ENCODE measurements around the gene PICALM. TPM values are rescaled to one million over a fixed set of nuclear protein-coding genes. Genes with fewer than 3 reads are reported as not detected.
"Not testable (repeated sequence)": the region's sequence is repeated elsewhere in the genome, so short reads cannot be mapped to it uniquely, and the experiment has no call there.

Gene PICALM
- polyA plus RNA-seq, 5 donors, result 136 to 217 (median 184) TPM

DNA sequence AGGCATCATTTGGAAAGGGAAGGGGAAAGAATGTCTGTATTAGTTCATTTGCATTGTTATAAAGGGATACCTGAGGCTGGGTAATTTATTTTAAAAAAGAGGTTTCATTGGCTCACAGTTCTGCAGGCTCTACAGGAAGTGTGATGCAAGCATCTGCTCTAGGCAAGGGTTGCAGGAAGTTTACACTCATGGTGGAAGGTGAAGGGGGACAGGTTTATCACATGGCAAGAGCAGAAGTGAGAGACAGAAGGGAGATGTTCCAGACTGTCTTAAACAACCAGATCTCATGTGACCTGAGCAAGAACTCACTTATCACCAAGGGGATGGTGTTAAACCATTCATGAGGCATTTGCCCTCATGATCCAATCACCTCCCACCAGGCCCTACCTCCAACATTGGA lies 123.1 kb downstream of the PICALM start:
- no peak for DNase-seq

DNA sequence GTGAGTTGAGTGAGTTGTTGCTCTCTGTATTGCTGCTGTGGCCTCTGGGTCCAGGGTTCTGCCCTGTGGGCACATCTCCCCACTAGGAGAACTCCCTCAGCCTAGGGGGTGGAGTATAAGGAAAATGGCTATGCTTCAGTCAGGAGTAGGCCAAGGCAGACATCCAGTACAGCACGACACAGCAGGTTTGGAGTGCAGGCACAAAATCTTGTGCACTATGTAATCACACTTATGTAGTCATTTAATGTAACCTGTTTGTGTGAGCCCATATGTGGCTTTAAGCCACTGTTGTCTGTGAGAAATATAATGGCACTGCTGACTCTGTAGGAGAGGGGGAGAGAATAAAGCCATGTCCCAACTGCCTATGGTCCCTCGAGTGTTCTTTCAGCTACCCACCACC lies 123.6 kb downstream of the PICALM start:
- DNase-seq, result no peak

DNA sequence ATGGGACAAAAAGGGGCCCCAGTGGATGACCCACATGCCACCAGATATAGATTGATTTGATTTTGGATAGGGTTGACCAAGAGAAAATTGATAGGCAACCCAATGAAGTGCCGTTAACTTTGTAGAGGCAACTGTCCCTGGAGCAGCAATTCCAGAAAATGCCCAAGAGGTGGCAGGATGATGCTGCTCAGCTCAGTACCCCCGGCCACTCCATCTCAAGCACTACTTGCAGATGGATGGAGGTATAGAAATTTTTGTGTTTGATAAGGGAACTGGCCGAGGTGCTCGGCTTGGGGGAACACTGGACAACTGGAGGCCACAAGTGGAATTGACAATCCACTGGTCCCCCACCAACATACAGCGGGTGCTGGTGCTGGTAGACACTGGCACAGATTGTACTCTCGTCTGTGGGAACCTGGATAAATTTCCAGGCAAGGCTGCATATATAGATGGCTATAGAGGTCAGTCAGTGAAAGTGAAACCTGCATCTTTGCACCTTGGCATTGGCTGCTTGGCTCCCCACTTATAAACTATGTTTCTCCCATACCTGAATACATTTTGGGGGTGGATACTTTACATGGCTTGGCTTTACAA lies 127.4 kb downstream of the PICALM start:
- DNase-seq, result peak in 1 of 2 donors; percentile 48

DNA sequence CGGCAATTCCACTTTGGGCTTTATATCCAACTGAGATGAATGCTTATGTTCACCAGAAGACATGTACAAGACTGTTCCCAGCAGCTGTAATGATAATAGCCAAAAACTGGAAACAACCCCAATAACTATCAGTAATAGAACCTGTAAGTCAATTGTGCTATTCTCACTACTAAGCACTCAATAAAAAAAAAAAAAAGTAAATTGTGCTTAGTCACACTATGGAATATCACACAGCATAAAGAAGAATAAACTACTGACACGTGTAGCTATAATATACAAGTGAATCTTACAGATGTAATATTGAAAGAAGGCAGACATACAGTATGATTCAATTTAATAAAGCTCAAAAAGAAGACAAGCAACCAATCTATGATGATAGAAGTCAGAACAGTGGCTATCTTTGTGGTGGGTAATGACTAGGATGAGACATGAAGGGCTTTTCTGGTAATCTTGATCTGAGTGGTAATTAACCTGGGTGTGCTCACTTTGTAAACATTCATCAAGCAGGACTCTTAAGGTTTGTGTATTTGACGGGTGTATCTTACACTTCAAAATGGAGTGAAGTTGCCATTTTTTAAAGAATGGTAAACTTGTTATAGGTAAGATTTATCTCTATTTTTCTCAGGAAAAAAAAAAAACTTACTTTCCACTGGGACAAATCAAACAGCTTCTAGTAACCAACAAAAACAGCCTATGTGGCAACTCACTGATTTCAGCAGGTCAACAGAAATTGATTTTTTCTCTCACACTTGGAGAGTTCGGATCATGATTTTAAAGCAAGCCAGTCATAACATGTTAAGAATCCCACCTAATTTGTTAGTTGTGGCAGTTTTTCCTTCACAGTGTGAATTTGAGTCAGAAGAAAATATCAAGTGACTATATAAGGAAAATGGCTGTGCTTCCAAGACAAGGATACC lies 129.5 kb downstream of the PICALM start:
- no peak for DNase-seq

DNA sequence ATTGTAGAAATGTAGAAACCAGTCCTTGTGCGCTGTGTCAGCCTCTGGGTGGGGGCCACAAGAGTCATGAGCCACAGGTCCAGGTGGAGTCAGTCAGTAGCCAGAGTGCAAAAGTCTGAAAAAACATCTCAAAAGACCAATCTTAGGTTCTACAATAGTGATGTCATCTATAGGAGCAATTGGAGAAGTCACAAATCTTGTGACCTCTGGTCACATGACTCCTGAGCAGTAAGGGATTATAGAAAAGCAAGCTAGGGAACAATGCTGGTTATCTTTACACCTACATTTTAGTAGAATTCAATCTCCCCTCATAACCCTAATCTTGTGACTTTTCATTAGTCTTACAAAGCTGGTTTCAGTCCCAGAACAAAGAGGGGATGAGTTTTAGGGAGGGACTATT lies 131.0 kb downstream of the PICALM start:
- no peak for DNase-seq

DNA sequence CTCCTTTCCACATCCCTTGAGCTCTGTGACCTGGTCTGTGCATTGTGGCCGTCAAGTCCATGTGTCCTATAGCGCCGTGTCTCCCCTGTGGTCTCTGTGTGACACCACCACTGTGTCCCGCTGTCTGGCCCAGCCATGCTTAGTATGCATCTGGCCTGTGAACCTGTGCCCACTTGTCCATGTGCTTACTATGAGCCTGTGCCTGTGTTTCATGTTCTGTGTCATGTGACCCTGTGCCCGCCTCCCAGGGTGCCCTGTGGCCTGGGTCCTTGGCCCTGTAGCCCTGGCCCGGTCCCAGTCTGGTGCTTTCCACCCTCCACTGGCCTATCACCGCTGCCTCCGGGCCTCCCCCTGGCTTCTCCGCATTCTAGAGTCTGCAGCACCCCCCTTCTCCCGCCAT lies 133.1 kb downstream of the PICALM start:
- DNase-seq, result no peak

DNA sequence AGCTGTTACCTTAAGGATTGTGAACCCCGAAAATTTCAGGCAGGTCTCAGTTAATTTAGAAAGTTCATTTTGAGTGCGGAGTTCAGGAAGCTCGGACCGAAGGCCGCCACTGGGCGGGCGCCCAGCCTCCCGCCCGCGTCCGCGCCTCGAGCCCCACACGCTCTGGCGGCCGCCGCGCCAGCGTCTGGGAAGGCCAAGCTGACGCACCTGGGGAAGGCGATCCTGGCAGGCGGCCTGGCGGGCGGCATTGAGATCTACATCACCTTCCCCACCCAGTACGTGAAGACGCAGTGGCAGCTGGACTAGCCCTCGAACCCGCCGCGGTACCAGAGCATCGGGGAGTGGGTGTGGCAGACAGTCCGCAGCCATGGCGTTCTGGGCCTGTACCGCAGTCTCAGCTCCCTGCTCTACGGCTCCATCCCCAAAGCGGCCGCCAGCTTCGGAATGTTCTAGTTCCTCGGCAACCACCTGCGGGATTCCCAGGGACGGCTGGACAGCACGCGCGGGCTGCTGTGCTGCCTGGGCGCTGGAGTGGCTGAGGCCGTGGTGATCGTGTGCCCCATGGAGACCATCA lies 134.2 kb downstream of the PICALM start:
- no peak for DNase-seq

DNA sequence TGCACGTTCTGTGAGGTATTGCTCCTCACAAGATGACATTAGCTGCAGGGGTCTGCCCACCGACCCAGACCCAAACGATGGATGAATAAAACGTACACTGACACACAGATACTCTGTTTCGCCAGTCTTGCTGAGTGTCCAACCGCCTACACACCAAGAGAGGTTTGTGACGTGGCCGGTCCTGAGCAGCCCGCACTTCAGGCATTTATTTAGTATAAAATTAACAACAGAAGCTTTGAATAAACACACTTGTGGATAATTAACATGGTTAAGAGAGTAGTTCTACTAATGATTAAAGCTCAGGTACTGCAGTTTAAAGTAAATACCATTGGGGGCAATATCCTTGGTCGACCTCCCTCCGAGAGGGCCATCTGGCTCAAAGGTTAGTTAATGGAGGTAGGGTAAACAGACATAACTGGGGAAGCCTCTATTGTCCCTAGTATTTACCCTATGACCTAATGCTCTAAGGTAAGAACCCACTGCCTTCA lies 138.0 kb downstream of the PICALM start:
- DNase-seq, result no peak

DNA sequence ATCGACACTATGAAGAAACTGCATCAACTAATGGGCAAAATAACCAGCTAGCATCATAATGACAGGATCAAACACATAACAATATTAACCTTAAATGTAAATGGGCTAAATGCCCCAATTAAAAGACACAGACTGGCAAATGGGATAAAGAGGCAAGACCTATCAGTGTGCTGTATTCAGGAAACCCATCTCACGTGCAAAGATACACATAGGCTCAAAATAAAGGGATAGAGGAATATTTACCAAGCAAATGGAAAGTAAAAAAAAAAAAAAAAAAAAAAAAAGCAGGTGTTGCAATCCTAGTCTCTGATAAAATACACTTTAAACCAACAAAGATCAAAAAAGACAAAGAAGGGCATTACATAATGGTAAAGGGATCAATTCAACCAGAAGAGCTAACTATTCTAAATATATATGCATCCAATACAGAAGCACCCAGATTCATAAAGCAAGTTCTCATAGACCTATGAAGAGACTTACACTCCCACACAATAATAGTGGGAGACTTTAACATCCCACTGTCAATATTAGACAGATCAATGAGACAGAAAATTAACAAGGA lies 142.2 kb downstream of the PICALM start:
- DNase-seq, result not testable (repeated sequence)

DNA sequence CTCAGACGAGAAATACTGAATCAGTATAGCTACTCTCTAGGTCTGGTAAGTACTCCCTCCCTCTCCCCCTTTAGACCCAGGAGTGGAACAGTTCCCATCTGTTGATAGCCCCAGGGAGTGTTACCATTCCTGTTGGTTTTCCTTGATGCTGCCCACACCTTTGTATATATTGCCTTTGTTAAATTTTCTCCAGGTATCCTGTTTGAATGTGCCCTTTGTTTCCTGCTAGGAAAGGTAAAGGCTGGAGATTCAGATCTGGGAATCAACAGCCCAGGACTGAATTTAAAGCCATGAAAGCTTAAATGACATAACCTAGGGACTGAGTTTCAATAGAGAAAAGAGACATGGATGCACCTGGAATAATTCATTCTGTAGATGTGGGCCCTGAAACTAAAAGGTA lies 145.4 kb downstream of the PICALM start:
- no peak for DNase-seq

DNA sequence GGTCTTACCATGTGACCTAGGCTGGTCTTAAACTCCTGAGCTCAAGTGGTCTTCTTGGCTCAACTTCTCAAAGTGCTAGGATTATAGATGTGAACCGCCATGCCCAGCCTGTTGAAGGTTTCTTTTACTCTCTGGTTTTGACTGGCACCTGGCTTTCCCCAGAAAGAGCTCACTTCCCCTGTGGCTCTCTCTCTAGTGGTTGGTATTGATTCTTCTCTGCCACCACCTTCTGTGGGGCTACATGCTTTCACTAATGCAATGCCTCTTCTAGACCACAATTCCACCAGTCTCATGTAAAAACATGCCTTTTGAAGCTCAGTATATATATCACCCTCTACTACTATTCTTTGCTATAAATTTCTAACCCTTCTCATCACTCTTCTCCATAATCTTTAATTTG lies 146.5 kb downstream of the PICALM start:
- no peak for DNase-seq

DNA sequence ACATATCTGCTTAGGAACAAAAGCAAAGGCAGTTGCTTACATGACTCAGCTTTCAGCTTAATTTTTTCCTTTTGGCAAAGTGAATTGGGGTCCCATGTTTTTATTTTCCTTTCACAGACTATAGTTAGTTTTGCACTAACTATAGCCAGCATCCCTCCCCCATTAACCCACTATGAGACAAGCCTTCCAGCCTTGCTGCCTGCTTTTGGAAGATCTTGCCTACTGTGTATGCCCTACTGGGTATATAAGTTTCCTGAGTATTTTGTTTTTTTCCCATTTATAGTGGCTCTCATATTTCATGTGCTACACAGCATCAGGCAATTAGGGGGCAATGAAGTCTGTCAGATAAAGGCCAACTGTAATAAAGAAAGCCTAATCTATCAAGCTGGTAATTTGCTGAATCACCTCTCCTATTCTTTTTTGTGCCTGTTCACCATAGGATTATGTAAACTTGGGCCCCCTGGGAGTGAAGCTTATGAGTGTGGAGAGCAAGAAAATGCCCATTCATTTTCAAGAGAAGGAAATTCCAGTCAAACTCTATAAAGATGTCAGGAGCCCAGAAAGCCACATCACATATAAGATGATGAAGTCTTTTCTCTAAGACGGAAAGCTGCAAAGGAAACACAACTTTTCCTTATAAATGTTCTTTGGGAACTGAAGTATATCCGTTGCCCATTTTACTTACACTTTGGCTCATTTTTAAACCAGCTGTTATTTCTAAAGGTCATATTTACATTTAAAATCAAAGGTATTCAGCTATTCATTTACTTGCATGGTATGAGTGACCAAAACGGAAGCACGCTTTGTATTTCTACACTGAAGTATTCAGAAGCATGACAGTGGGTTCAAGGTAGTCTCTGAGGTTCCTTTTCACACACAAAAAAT lies 149.7 kb downstream of the PICALM start:
- no peak for DNase-seq

DNA sequence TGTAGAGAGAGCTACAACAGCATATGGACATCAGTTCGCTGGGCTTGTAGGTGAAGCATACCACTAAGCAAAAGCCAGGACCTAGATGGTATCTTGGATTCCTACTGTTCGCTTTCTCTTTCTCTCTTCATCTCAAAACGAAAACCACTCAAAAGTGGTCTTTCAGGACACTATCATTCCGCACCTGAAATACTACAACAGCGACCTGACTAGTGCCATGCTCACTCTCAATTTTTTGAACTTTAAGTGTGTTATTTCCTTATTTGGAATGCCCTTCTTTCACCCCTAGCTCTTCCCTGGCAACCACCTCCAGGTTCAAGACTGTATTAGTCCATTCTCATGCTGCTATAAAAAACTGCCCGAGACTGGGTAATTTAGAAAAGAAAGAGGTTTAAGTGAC lies 154.5 kb downstream of the PICALM start:
- no peak for DNase-seq

DNA sequence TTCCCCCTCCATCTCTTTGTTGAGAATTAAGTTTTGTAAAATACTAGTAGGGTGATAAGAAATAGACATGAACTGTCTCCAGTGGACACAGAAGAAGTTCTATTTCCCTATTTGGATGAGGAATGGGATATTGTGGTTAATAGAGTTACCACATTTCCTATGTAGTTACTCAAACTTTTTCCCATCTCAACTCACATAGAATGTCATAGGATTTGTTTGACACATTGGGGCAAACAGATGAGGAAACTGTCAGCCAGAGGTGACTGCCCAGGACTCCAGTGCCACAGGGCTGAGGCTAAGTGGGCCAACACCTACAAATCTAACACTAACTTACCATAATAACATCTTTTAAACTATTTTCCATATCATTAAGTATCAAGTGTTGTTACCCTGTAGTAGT lies 155.4 kb downstream of the PICALM start:
- DNase-seq, result no peak

DNA sequence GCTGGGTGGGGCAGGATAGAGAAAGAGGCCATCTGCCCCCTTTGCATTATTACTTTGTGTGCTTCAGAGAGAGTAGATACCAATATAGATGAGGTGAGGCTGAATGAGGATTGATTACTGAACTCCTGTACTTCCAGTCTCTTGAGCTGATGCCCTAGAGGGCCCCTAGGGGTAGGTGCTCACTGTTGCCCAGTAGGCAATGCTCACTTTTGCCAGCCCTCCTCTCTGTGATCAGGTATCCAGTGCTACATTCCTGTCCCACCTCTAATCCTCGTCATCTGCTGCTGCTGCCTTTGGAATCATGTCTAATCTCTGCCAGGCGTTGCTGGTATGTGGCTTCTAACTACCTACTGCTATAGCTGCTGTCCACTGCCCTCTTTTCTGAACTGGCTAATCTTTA lies 156.5 kb downstream of the PICALM start:
- DNase-seq, result no peak

Other genes with a start within 250 kb of the PICALM start
- gene CCDC83, start 213.7 kb downstream of the PICALM start, polyA plus RNA-seq (ENCODE audit: insufficient read depth in 1 of 5, insufficient read length in 5 of 5, low replicate concordance in 1 of 5), result under 1 TPM in 1 of 5 donors, not detected in 4; 0.09 TPM
- gene EED, start 175.7 kb upstream of the PICALM start, polyA plus RNA-seq (ENCODE audit: insufficient read depth in 1 of 5, insufficient read length in 5 of 5, low replicate concordance in 1 of 5), result 10 to 100 TPM; 31.1 to 47.5 (median 41.1) TPM
- 10 to 100 TPM; 48.8 to 65.4 (median 55.0) TPM for gene HIKESHI, start 233.2 kb upstream of the PICALM start, polyA plus RNA-seq (ENCODE audit: insufficient read depth in 1 of 5, insufficient read length in 5 of 5, low replicate concordance in 1 of 5)